Glutamatergic neuron (in vitro differentiated cells): ENCODE measurements around the gene SNX3. TPM values are rescaled to one million over a fixed set of nuclear protein-coding genes. Genes with fewer than 3 reads are reported as not detected.

ENCODE experiments used
- DNase-seq: peaks from one replicate; pipeline ENCODE4 v3.0.0; 2022
- H3K27ac Mint-ChIP-seq: one replicate; pipeline ENCODE4 v1.8.0; 2020; ENCODE audit warnings: mild to moderate bottlenecking, mixed read lengths, inconsistent platforms; ENCODE audit not compliant: unreplicated experiment
- H3K27me3 Mint-ChIP-seq: one replicate; pipeline ENCODE4 v1.8.0; 2020; ENCODE audit warnings: mild to moderate bottlenecking, moderate library complexity, mixed read lengths, inconsistent platforms; ENCODE audit not compliant: unreplicated experiment
- H3K36me3 Mint-ChIP-seq: one replicate; pipeline ENCODE4 v1.8.0; 2020; ENCODE audit warnings: mild to moderate bottlenecking, mixed read lengths, inconsistent platforms; ENCODE audit not compliant: unreplicated experiment
- H3K4me1 Mint-ChIP-seq: one replicate; pipeline ENCODE4 v1.8.0; 2020; ENCODE audit warnings: mild to moderate bottlenecking, low read depth, mixed read lengths, inconsistent platforms; ENCODE audit not compliant: unreplicated experiment
- H3K4me3 Mint-ChIP-seq: one replicate; pipeline ENCODE4 v1.8.0; 2020; ENCODE audit warnings: mild to moderate bottlenecking, mixed read lengths, inconsistent platforms; ENCODE audit not compliant: unreplicated experiment
- H3K9me3 Mint-ChIP-seq: one replicate; pipeline ENCODE4 v1.8.0; 2020; ENCODE audit warnings: mild to moderate bottlenecking, moderate library complexity, mixed read lengths, inconsistent platforms; ENCODE audit not compliant: unreplicated experiment
- CTCF ChIP-seq: fragments of 200-600 bp; sonication (generic); IDR thresholded peaks from one replicate; pipeline ENCODE4 v1.5.0; 2021; ENCODE audit not compliant: partially characterized antibody, unreplicated experiment
- total RNA-seq: library from RNA; stranded (reverse); fragmentation: NEBNext Ultra II Directional; extraction: Animal tissue kit (Norgen Biotek cat#: 25700); gene quantifications from one replicate; pipeline ENCODE4 v1.2.1, GENCODE V29; 2021; ENCODE audit not compliant: unreplicated experiment

Gene SNX3
- total RNA-seq, 1 donor from 2014 or later, result 66.2 TPM

GRCh38 chr6:108175176-108175591, 85.7 kb downstream of the SNX3 start:
- no peak overlapping the region for H3K27ac Mint-ChIP-seq
- no peaks in the 10 kb centered on the region for H3K9me3 Mint-ChIP-seq
- peaks cover 5% of the 10 kb centered on the region for H3K4me1 Mint-ChIP-seq
- no peak for TF ChIP-seq CTCF
- H3K27me3 Mint-ChIP-seq, result peaks cover 35% of the 10 kb centered on the region
- no peak for DNase-seq
- peak overlapping the region; percentile 47 for H3K4me3 Mint-ChIP-seq
- H3K36me3 Mint-ChIP-seq, result no peaks in the 10 kb centered on the region

- Mint-ChIP-seq H3K27ac (no peak overlapping the region), H3K9me3 (no peaks in the 10 kb centered on the region), H3K4me1 (peaks cover 5% of the 10 kb centered on the region), H3K27me3 (peaks cover 40% of the 10 kb centered on the region), H3K4me3 (peak overlapping the region; percentile 47), H3K36me3 (no peaks in the 10 kb centered on the region)
- TF ChIP-seq CTCF, result no peak
- DNase-seq, result no peak
Measured at GRCh38 chr6:108174371-108175175, 86.3 kb downstream of the SNX3 start.

- Mint-ChIP-seq H3K27me3 (peaks cover 45% of the 10 kb centered on the region), H3K4me1 (peaks cover 13% of the 10 kb centered on the region), H3K36me3 (no peaks in the 10 kb centered on the region), H3K27ac (no peak overlapping the region), H3K9me3 (peaks cover 3% of the 10 kb centered on the region), H3K4me3 (no peak overlapping the region)
- DNase-seq, result no peak
- TF ChIP-seq CTCF, result no peak
Measured at GRCh38 chr6:108171918-108172516, 88.8 kb downstream of the SNX3 start.

GRCh38 chr6:108171291-108171917, 89.4 kb downstream of the SNX3 start:
- peaks cover 14% of the 10 kb centered on the region for H3K4me1 Mint-ChIP-seq
- H3K27me3 Mint-ChIP-seq, result peaks cover 41% of the 10 kb centered on the region
- H3K4me3 Mint-ChIP-seq, result no peak overlapping the region
- DNase-seq, result no peak
- H3K9me3 Mint-ChIP-seq, result peaks cover 3% of the 10 kb centered on the region
- no peak for TF ChIP-seq CTCF
- H3K27ac Mint-ChIP-seq, result no peak overlapping the region
- no peaks in the 10 kb centered on the region for H3K36me3 Mint-ChIP-seq
